HG02885 (cell line): ENCODE measurements around the gene CLNK.

ENCODE experiments used
- ATAC-seq: cut with Tn5 transposase; IDR thresholded peaks from one replicate; pipeline ENCODE4 v1.9.1; 2021; ENCODE audit warnings: mild to moderate bottlenecking; ENCODE audit not compliant: unreplicated experiment, poor library complexity

Gene CLNK

DNA sequence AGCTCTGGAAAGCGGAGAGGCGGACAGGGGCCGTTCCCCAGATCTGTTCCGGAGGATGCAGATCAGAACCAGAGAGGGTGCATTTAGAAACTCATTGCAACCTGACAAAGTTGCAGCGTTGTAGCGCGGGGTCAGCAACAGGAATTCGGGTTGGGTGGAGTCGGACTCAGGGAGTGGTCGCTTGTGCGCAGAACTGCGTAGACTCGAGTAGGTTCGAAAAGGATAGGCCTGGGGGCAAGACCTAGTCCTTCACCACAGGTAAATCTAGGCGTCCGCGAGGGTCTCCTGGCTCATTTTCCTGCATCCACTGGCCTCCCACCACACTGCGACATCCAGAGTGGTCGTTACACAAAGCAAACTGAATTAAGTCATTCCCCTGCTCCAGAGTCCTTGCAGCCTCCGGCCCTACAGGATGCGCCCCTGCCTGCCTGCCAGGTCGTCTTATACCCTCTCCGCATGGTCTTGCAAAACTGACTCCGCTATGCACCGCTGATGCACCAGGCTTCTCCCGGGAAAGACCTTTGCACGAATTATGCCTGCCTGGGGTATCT lies 222.6 kb downstream of the CLNK start:
- ATAC-seq = no peak

DNA sequence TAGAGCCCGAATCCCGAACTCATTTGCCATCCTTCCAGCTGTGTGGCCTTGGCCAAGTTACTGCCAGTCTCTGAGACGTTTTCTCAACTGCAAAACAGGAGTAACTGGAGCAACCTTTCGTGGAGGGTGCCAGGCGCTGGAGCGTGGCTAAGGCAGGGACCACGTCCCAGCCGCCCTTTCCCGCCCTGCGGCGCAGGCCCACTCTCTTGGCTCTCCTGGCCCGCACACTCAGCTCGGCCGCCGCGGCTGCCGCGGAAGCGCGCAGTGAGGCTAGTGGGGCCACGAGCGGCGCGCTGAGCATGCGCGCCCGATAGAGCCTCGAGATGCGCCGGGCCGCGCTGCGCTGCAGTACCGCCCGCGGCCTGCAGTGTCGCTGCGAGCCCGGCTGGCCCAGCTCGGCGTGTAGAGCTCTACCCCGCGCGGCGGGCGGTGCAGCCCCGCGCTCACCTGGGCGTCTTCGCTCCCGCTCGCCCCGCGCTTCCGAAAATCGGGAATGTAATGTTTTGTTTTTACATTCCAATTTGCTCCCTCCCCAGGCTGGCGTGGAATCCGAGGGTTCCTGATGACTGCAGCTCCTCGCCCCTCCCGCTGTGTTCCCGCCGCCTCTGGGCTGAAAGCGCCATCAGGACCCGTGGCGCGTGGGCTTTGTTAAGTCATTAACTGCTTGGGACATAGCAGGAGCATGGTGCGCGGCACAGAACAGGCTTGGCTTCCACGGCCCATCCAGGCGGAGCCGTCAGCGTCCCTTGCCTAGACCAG lies 223.3 kb downstream of the CLNK start:
- peak; percentile 77 for ATAC-seq

DNA sequence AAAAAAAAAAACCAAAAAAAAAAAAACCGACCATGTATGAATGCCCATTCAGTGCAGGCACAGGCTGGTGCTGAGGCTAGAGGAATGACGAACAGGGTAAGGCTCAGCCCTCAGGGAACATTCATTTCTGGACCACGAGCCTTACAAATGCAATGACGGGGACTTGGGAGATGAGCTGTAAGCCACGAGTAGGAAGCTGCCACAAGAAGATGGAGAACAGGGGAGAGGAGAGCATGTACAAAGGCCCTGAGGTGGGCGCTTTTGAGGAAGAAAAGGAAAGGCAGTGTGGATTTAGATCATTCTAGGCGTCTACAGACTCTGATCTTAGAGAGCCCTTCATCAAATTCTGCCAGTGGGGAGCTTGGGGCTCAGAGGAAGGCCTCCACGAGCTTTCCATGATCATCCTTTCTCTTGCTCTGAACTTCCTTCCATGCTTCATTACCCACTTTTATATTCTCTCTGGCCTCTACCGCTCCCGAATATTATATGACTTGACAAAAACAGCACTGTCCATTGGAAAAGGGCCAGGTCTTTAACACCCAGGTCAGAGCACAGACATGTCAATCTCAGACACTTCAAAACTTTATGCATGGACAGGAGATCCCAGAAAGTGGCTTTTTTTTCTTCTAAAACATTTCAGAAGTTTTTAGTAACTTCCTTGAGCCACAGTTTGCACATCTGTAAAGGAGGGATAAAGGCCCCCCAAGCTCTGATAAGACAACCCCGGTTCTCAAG lies 224.1 kb downstream of the CLNK start:
- no peak for ATAC-seq

DNA sequence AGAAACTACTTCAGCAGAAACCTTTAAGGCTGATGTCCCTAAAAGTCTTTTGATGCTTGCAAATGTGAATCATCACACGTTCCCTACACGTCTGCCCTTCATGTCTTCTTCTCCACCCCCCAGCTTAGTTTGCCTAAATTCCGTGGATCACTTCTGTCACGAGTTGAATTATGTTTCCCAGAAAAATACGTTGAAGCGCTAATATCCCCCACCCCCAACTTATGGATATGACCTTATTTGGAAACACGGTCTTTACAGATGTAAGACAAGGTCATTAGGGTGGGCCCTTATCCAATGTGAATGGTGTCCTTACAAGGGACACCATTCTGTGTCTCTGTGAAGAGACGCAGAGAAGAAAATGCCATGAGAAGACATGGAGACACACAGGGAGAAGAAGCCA lies 225.3 kb downstream of the CLNK start:
- no peak for ATAC-seq

DNA sequence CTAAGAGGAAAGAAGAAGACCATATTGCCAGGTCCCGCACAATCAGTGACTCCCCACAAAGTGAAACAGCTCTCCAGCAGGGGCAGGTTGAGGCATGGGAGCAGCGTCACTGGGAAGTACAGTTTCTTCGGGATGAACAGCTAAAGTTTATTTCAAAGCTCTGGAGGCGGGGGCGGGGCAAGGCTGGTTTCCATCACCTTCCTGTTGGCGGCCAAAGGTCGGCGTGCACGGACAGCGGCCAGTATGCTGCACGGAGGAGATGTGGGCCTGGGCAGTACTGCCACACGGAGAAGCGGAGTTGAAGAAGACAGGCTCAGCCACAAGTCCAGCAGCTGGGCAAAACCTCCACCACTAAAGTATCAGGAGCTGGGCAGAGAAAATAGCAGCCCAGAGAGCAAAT lies 226.4 kb downstream of the CLNK start:
- ATAC-seq = no peak

DNA sequence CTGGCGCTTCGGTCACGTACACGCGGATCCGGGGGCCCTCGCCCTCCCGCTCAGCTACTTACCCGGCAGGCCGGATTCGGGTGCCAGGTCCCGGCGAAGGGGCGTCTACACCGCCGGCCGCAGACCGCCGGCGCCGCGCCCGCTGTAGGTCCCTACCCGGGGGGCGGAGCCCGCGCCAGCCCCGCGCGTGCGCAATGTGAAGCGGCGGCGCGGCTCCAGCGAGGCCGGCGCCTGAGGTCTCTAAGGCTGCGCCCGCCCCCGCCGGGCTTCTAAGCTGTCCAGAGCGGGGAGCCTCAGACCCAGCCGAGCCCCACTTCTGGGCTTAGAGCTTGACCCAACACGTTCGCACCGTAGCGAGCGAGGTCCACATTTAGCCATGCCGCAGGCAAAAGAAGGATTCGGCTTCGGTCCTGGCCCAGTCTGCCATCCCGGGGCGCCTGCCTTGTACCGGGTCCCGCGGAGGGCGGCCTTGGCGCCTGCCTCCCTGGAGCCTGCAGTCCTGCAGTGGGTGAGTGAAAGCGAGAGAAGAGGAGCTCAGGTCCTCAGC lies 227.2 kb downstream of the CLNK start, which contains the start of gene ZNF518B:
ZNF518B (minus strand) TSS at position 172 of the 547 bp plus-strand sequence. CDS start 11,098 bp downstream, outside the sequence.
- ATAC-seq = peak; percentile 71

DNA sequence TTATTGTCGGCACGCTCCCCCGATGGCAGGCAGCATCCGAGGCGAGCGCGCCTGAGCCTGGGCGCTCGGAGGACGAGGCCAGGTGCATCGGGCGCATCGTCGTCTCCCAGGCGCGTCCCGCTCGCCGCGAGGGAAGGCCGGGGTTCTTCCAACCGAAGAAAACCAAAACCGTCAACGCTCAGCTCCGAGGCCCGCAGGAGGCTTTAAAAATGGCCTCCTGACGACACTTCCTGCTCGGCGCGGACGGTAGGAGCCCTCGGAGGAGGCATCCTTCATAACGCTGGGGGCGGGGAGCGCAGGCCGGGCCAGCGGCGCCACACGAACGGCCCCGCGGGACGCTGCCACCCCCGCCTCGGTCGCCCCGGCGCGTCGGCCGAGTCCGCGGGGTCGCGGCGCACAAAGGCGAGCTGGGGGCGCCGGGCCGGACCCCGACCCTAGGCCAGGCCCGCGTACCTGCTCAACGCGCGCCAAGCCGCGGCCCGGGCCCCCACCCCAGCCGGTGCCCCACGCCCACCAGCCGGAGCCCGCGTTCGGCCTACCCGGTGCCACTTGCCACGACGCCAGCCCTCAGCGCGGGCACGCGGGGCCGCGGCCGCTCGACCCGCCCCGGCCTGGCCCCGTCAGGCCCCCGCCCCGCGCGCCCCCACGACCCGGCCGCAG lies 227.8 kb downstream of the CLNK start:
- ATAC-seq = peak; percentile 64

DNA sequence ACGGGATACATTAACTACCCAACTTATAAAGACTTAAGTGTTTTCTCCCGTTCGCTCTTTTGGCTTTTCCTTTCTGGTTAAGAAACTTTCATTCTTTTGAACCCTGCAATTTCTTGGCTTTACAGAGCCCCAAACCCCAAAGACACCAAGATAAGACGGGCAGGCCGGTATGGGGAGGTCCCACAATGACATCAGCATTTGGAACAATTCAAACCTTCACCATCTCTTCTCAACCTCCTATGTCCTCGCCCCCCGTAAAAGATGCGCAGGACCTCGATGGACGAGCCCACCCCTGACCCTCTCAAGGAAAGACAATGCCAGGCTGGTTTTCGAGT lies 228.3 kb downstream of the CLNK start:
- ATAC-seq = no peak

DNA sequence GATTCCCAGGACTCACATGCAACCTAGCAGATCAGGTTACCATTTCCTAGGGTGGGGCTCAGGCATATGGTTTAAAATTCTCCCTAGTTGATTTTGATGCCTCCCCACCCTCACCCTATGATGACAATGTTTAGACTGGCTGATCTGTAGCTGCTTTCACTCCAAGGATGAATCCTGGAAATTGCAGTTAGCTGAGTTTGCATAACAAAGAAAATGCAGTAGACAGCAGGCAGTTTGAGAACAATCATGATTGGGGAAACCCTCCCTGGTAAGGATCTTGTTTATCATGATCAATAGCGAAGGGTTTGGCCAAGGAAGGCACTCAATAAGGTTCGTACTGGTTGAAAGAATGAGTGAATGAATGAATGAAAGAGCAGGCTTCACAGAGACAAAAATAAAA lies 229.4 kb downstream of the CLNK start:
- ATAC-seq = no peak

DNA sequence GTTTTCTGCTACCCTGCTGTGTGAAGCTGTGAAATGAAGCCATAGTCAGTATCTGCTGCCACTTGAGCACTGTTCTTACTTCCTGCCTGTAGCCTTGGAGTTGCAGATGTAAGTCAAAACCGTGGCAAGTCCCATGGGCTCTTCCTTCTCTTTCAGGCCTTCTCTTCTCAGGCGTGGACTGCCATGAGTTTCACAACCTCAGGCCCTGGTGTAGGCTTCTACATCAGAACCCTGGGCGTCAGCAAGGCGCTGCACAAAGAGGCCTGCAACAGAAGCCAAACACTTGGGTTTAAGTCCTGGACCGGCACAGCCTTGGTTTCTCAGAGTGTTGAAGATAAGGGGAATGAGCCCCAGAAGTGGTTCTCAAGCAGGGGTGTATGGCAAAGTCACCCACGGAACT lies 229.8 kb downstream of the CLNK start:
- ATAC-seq = no peak

DNA sequence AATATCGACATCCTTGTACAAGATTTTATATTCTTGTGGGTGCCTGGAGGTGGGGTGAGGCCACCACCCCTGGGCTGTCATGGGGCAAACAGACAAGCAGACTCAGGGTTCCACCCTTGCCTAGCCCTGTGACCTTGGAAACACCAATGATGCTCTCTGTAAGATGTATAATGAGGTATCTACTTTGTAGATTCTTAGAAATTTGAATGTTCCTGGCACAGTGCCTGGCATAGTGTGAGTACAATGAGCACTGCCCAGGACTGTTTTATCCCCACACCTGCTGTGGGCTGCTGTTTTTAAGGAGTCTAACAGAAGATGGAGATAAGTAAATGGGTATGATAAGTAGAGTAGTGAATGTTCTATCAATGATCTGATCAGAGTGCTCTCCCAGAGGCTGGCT lies 230.4 kb downstream of the CLNK start:
- no peak for ATAC-seq

DNA sequence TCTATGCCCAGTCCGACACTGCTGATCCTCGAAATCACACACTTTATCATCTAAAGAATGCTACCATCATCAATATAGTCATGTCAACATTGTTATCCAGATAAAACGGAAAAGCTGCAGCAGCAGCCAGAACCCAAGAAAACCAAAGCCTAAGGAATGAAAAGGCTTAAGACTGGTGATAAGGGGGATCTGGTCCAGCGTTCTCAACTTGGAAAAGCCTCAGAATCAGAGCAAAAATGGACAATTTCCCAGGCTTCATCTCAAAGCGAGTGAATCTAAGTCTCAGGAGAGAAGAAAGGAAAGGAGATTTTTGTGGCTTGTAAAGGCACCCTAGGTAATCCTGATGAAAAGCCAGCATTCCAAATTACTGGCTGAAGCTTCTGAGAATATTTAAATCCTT lies 235.6 kb downstream of the CLNK start:
- ATAC-seq = no peak

DNA sequence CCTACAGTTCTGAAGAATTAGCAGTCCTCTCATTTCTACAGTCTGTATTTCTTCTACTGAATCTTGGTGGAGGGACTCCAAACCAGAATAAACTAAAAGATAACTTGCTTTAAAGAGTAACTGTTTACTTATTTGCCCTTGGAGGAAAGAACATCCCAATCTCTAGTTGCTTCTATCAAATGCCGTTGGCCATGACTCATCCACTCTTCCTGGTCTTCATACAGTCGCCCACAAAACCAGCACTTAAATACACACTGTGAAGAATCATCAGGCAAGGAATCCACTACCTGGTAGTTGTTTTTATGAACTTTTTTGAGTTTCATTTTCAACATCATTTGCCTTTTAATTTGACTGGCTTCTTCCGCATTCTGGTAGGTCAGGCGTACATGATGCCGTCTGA lies 241.6 kb downstream of the CLNK start:
- ATAC-seq = no peak

DNA sequence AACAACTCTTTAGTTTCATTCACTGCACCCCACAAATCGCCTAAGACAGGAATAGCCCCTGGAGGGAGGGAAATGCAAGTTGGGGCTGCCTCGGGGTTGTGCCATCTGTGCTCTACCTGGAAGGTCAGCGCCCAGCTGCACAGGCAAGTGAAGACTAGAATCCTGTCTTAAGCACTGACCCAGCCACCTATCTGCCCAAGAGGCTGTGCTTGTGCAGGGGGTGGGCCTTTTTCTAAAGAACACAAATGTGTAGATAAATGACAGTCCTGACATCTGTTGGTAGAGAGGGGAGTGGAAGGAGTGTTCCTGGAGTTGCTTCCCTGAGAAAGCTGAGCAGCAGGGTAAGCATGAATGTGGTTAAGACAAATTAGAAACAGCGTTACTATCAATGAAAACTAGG lies 243.1 kb downstream of the CLNK start:
- ATAC-seq = no peak

DNA sequence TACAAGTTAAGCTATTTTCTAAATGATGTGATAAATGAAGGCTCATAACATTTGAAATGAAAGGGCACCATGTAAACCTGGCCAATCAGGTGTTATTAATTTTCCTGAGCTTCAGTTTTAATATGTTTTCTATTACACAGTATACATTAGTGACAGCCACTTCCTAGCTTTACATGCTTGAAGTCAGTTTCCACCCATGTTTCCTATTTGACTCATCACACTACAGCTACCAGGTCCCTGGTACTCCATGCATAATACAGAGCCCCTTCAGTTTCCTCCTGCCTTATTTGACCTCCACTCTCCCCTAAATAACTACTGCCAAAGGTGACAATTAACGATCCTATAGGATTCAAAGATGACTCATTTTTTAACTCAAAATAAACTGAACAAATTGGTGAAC lies 245.6 kb downstream of the CLNK start:
- peak; percentile 82 for ATAC-seq

DNA sequence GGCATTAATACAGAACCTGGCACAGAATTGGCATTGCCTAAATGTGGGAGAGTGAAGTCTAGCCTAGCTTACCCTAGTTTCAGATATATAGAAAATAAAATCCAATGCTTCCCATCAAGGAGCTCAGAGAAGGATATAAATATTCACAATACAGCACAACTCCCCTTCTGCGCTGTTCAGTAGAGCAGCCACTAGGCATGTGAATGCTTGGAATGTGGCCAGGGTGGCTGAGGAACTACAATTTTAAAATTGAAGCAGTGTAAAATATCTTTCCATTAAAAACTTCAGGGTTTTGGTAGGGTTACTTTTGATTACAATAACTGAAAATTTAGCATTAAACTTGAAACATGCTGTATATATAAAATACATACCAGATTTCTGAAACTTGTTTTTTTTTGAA lies 246.8 kb downstream of the CLNK start:
- no peak for ATAC-seq
